ENCODE data around the gene ACOT4.

- TF ChIP-seq CTCF (conservative IDR thresholded peaks at IDR 0.05; ENCODE audit: low read depth in 2 of 2): no peak
- TF ChIP-seq EZH2 (IDR thresholded peaks at IDR 0.05; ENCODE audit: low read depth, unreplicated experiment): no peak
- TF ChIP-seq, protein P1, sequence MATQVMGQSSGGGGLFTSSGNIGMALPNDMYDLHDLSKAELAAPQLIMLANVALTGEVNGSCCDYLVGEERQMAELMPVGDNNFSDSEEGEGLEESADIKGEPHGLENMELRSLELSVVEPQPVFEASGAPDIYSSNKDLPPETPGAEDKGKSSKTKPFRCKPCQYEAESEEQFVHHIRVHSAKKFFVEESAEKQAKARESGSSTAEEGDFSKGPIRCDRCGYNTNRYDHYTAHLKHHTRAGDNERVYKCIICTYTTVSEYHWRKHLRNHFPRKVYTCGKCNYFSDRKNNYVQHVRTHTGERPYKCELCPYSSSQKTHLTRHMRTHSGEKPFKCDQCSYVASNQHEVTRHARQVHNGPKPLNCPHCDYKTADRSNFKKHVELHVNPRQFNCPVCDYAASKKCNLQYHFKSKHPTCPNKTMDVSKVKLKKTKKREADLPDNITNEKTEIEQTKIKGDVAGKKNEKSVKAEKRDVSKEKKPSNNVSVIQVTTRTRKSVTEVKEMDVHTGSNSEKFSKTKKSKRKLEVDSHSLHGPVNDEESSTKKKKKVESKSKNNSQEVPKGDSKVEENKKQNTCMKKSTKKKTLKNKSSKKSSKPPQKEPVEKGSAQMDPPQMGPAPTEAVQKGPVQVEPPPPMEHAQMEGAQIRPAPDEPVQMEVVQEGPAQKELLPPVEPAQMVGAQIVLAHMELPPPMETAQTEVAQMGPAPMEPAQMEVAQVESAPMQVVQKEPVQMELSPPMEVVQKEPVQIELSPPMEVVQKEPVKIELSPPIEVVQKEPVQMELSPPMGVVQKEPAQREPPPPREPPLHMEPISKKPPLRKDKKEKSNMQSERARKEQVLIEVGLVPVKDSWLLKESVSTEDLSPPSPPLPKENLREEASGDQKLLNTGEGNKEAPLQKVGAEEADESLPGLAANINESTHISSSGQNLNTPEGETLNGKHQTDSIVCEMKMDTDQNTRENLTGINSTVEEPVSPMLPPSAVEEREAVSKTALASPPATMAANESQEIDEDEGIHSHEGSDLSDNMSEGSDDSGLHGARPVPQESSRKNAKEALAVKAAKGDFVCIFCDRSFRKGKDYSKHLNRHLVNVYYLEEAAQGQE (IDR thresholded peaks at IDR 0.05; ENCODE audit: unreplicated experiment): no peak
- no peak for TF ChIP-seq CREB1 (CRISPR knock-in tag; IDR thresholded peaks at IDR 0.05; ENCODE audit: low read depth)
- TF ChIP-seq ETS1 (IDR thresholded peaks at IDR 0.05): no peak
- TF ChIP-seq EZH2phosphoT487 (IDR thresholded peaks at IDR 0.05; ENCODE audit: unreplicated experiment): no peak
- no peak for TF ChIP-seq POLR2AphosphoS5 (IDR thresholded peaks at IDR 0.05; ENCODE audit: low read depth)
- no peak for TF ChIP-seq ZNF331 (CRISPR knock-in tag; IDR thresholded peaks at IDR 0.05; ENCODE audit: low read depth)
- no peak for TF ChIP-seq NANOG (IDR thresholded peaks at IDR 0.05; ENCODE audit: borderline replicate concordance)
- TF ChIP-seq, protein P2, sequence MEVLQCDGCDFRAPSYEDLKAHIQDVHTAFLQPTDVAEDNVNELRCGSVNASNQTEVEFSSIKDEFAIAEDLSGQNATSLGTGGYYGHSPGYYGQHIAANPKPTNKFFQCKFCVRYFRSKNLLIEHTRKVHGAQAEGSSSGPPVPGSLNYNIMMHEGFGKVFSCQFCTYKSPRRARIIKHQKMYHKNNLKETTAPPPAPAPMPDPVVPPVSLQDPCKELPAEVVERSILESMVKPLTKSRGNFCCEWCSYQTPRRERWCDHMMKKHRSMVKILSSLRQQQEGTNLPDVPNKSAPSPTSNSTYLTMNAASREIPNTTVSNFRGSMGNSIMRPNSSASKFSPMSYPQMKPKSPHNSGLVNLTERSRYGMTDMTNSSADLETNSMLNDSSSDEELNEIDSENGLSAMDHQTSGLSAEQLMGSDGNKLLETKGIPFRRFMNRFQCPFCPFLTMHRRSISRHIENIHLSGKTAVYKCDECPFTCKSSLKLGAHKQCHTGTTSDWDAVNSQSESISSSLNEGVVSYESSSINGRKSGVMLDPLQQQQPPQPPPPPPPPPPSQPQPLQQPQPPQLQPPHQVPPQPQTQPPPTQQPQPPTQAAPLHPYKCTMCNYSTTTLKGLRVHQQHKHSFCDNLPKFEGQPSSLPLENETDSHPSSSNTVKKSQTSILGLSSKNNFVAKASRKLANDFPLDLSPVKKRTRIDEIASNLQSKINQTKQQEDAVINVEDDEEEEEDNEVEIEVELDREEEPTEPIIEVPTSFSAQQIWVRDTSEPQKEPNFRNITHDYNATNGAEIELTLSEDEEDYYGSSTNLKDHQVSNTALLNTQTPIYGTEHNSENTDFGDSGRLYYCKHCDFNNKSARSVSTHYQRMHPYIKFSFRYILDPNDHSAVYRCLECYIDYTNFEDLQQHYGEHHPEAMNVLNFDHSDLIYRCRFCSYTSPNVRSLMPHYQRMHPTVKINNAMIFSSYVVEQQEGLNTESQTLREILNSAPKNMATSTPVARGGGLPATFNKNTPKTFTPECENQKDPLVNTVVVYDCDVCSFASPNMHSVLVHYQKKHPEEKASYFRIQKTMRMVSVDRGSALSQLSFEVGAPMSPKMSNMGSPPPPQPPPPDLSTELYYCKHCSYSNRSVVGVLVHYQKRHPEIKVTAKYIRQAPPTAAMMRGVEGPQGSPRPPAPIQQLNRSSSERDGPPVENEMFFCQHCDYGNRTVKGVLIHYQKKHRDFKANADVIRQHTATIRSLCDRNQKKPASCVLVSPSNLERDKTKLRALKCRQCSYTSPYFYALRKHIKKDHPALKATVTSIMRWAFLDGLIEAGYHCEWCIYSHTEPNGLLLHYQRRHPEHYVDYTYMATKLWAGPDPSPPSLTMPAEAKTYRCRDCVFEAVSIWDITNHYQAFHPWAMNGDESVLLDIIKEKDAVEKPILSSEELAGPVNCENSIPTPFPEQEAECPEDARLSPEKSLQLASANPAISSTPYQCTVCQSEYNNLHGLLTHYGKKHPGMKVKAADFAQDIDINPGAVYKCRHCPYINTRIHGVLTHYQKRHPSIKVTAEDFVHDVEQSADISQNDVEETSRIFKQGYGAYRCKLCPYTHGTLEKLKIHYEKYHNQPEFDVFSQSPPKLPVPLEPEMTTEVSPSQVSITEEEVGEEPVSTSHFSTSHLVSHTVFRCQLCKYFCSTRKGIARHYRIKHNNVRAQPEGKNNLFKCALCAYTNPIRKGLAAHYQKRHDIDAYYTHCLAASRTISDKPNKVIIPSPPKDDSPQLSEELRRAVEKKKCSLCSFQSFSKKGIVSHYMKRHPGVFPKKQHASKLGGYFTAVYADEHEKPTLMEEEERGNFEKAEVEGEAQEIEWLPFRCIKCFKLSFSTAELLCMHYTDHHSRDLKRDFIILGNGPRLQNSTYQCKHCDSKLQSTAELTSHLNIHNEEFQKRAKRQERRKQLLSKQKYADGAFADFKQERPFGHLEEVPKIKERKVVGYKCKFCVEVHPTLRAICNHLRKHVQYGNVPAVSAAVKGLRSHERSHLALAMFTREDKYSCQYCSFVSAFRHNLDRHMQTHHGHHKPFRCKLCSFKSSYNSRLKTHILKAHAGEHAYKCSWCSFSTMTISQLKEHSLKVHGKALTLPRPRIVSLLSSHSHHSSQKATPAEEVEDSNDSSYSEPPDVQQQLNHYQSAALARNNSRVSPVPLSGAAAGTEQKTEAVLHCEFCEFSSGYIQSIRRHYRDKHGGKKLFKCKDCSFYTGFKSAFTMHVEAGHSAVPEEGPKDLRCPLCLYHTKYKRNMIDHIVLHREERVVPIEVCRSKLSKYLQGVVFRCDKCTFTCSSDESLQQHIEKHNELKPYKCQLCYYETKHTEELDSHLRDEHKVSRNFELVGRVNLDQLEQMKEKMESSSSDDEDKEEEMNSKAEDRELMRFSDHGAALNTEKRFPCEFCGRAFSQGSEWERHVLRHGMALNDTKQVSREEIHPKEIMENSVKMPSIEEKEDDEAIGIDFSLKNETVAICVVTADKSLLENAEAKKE (CRISPR knock-in tag; IDR thresholded peaks at IDR 0.05): no peak
- TF ChIP-seq JUNB (IDR thresholded peaks at IDR 0.05; ENCODE audit: unreplicated experiment): no peak
These were observed 27.9 kb downstream of the ACOT4 start for GRCh38 chr14:73619524-73619923.

Data from GM23338 (cell line).